Measurements from ENCODE around the gene CXCL11.
A peak's percentile ranks its signal among the peaks of the same experiment; 100 is the strongest.

CXCL11 gene

GRCh38 chr4:75997946-75998345 lies 37.9 kb downstream of the CXCL11 start:
- H3K27me3 ChIP-seq (ENCODE audit: insufficient read depth, low read length), result no peaks in the 10 kb centered on the region

DNA sequence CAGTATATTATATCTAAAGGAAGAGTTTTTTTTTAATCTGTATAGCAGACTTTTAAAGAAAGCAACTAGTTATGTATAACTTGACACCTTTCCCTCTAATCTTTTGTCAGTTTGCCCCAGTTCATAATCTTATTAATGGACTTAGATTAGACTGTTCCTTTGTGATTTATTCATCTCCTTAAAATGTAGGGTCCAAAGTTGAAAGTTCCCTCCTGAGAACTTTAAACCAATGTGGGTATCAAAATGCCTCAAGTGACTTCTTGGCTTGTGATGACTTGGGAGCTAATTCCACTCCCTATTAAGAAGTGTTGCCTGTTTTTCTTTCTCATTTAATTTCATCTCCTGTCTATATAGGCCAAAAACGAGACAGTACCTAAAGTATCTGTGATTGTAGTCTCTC lies 38.8 kb downstream of the CXCL11 start:
- H3K9me2 ChIP-seq (ENCODE audit: low read depth, low read length), result no peaks in the 10 kb centered on the region
- H3K4me3 ChIP-seq (ENCODE audit: low read depth, low read length, poor library complexity, severe bottlenecking), result no peak overlapping the region
- no peaks in the 10 kb centered on the region for H3K79me2 ChIP-seq (ENCODE audit: insufficient read depth, low read length)
- H2AFZ ChIP-seq (ENCODE audit: low read length), result no peak overlapping the region
- no peak overlapping the region for H3K27ac ChIP-seq (ENCODE audit: low read depth, low read length, poor library complexity, severe bottlenecking)
- no peaks in the 10 kb centered on the region for H3K36me3 ChIP-seq (ENCODE audit: insufficient read depth, low read length)
- no peaks in the 10 kb centered on the region for H3F3A ChIP-seq (ENCODE audit: insufficient read depth, low read length)
- no peaks in the 10 kb centered on the region for H4K20me1 ChIP-seq (ENCODE audit: insufficient read depth, low read length)
- no peak overlapping the region for H3K9ac ChIP-seq (ENCODE audit: low read length)
- no peak overlapping the region for H3K4me2 ChIP-seq (ENCODE audit: low read length)
- TF ChIP-seq EZH2 (IDR thresholded peaks at IDR 0.05; ENCODE audit: borderline replicate concordance, low read length), result no peak
- TF ChIP-seq, protein P1, sequence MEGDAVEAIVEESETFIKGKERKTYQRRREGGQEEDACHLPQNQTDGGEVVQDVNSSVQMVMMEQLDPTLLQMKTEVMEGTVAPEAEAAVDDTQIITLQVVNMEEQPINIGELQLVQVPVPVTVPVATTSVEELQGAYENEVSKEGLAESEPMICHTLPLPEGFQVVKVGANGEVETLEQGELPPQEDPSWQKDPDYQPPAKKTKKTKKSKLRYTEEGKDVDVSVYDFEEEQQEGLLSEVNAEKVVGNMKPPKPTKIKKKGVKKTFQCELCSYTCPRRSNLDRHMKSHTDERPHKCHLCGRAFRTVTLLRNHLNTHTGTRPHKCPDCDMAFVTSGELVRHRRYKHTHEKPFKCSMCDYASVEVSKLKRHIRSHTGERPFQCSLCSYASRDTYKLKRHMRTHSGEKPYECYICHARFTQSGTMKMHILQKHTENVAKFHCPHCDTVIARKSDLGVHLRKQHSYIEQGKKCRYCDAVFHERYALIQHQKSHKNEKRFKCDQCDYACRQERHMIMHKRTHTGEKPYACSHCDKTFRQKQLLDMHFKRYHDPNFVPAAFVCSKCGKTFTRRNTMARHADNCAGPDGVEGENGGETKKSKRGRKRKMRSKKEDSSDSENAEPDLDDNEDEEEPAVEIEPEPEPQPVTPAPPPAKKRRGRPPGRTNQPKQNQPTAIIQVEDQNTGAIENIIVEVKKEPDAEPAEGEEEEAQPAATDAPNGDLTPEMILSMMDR (IDR thresholded peaks at IDR 0.05; ENCODE audit: low read length), result no peak
- H3K27me3 ChIP-seq (ENCODE audit: insufficient read depth, low read length), result no peaks in the 10 kb centered on the region
- H3K9me3 ChIP-seq (ENCODE audit: low read length), result no peaks in the 10 kb centered on the region
- no peaks in the 10 kb centered on the region for H3K4me1 ChIP-seq (ENCODE audit: insufficient read depth, low read length, severe bottlenecking)

More at GRCh38 chr4:75997946-75998345, 37.9 kb downstream of the CXCL11 start:
- Histone ChIP-seq H3K4me3 (ENCODE audit: low read depth, low read length, poor library complexity, severe bottlenecking) (no peak overlapping the region), H3K9me3 (ENCODE audit: low read length) (no peaks in the 10 kb centered on the region), H4K20me1 (ENCODE audit: insufficient read depth, low read length) (no peaks in the 10 kb centered on the region), H3K9me2 (ENCODE audit: low read depth, low read length) (no peaks in the 10 kb centered on the region), H3K9ac (ENCODE audit: low read length) (no peak overlapping the region), H2AFZ (ENCODE audit: low read length) (no peak overlapping the region), H3K4me2 (ENCODE audit: low read length) (no peak overlapping the region), H3K4me1 (ENCODE audit: insufficient read depth, low read length, severe bottlenecking) (no peaks in the 10 kb centered on the region), H3F3A (ENCODE audit: insufficient read depth, low read length) (no peaks in the 10 kb centered on the region), H3K27ac (ENCODE audit: low read depth, low read length, poor library complexity, severe bottlenecking) (no peak overlapping the region), H3K79me2 (ENCODE audit: insufficient read depth, low read length) (no peaks in the 10 kb centered on the region), H3K36me3 (ENCODE audit: insufficient read depth, low read length) (no peaks in the 10 kb centered on the region)
- TF ChIP-seq, protein P1 (IDR thresholded peaks at IDR 0.05; ENCODE audit: low read length), result no peak
- TF ChIP-seq EZH2 (IDR thresholded peaks at IDR 0.05; ENCODE audit: borderline replicate concordance, low read length), result no peak

DNA sequence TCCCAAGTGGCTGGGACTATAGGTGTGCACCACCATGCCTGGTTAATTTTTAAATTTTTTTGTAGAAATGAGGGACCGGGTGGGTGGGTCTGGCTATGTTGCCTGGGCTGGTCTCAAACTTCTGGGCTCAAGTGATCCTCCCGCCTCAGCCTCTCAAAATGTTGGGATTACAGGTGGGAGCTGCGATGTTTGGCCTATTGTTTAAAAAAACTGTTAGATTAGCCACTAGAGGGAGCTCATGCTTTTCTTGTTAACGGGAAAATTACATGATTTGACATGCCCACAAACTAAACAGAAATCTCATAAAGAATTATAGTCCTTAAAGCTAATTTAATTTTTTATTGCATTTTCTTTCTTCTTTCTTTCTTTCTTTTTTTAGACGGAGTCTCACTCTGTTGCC lies 40.1 kb downstream of the CXCL11 start:
- Histone ChIP-seq H3K27ac (ENCODE audit: low read depth, low read length, poor library complexity, severe bottlenecking) (no peak overlapping the region), H3K9me2 (ENCODE audit: low read depth, low read length) (no peaks in the 10 kb centered on the region), H3F3A (ENCODE audit: insufficient read depth, low read length) (no peaks in the 10 kb centered on the region), H2AFZ (ENCODE audit: low read length) (no peak overlapping the region), H3K9me3 (ENCODE audit: low read length) (no peaks in the 10 kb centered on the region), H3K9ac (ENCODE audit: low read length) (no peak overlapping the region), H3K27me3 (ENCODE audit: insufficient read depth, low read length) (no peaks in the 10 kb centered on the region), H3K36me3 (ENCODE audit: insufficient read depth, low read length) (no peaks in the 10 kb centered on the region), H3K4me3 (ENCODE audit: low read depth, low read length, poor library complexity, severe bottlenecking) (no peak overlapping the region), H3K4me1 (ENCODE audit: insufficient read depth, low read length, severe bottlenecking) (no peaks in the 10 kb centered on the region), H3K79me2 (ENCODE audit: insufficient read depth, low read length) (no peaks in the 10 kb centered on the region; the same call in 1 of the 2 replicates), H3K4me2 (ENCODE audit: low read length) (no peak overlapping the region), H4K20me1 (ENCODE audit: insufficient read depth, low read length) (no peaks in the 10 kb centered on the region)
- TF ChIP-seq, protein P1 (IDR thresholded peaks at IDR 0.05; ENCODE audit: low read length), result peak; percentile 50
- TF ChIP-seq EZH2 (IDR thresholded peaks at IDR 0.05; ENCODE audit: borderline replicate concordance, low read length), result no peak

Measured in OCI-LY1 (cell line).